ENCODE measurements around the gene TNS4.

The TNS4 gene

GRCh38 chr17:40471846-40472732, 29.3 kb downstream of the TNS4 start:
- DNase-seq: no peak

- DNase-seq: no peak
These were observed 30.2 kb downstream of the TNS4 start for GRCh38 chr17:40470932-40471828.

GRCh38 chr17:40469805-40470675, 31.4 kb downstream of the TNS4 start:
- DNase-seq: no peak

GRCh38 chr17:40468560-40468959, 32.9 kb downstream of the TNS4 start:
- no peak for DNase-seq

- no peak for DNase-seq
These were observed 34.0 kb downstream of the TNS4 start for GRCh38 chr17:40467281-40467867.

GRCh38 chr17:40466298-40466971, 35.0 kb downstream of the TNS4 start:
- no peak for DNase-seq

GRCh38 chr17:40464392-40464855, 37.0 kb downstream of the TNS4 start:
- no peak for DNase-seq

- DNase-seq: no peak
These were observed 38.3 kb downstream of the TNS4 start for GRCh38 chr17:40463122-40463550.

GRCh38 chr17:40462343-40463121, 38.9 kb downstream of the TNS4 start:
- no peak for DNase-seq

- no peak for DNase-seq
These were observed 39.6 kb downstream of the TNS4 start for GRCh38 chr17:40461732-40462342.

GRCh38 chr17:40460968-40461731, 40.3 kb downstream of the TNS4 start:
- no peak for DNase-seq

GRCh38 chr17:40460604-40460967, 40.8 kb downstream of the TNS4 start:
- DNase-seq: no peak

- DNase-seq: no peak
These were observed 41.5 kb downstream of the TNS4 start for GRCh38 chr17:40459636-40460603.

- DNase-seq: no peak
These were observed 42.5 kb downstream of the TNS4 start for GRCh38 chr17:40458851-40459482.

- DNase-seq: no peak
These were observed 43.2 kb downstream of the TNS4 start for GRCh38 chr17:40457964-40458791.

GRCh38 chr17:40457369-40457768, 44.1 kb downstream of the TNS4 start:
- DNase-seq: no peak

- no peak for DNase-seq
These were observed 44.9 kb downstream of the TNS4 start for GRCh38 chr17:40456396-40456951.
